Panc1 (cell line): ENCODE results near the gene E2F1. TPM values are rescaled to one million over a fixed set of nuclear protein-coding genes. Genes with fewer than 3 reads are reported as not detected.
A peak's percentile ranks its signal among the peaks of the same experiment; 100 is the strongest.

Source experiments
- ATAC-seq: fragments of 200-7000 bp; cut with Tn5 transposase; 2 replicates; pipeline ENCODE4 v1.9.1; 2020; ENCODE audit warnings: mild to moderate bottlenecking, moderate library complexity
- BruUV-seq: library from RNA; stranded (reverse); fragments of 400-500 nt; replicated peaks from 2 replicates; lab custom pipeline; 2021; lab: Mats Ljungman, UMichigan
- CTCF ChIA-PET: fragments of 300-600 bp; sonication (Branson Sonifier 250); formaldehyde crosslinking; loops from one replicate; lab custom pipeline; 2022; ENCODE audit warnings: antibody characterized with exemption; lab: Charles Lee
- POLR2A ChIA-PET: fragments of 300-600 bp; sonication (Branson Sonifier 250); formaldehyde crosslinking; loops from one replicate; lab custom pipeline; 2022; ENCODE audit warnings: antibody characterized with exemption; lab: Charles Lee
- DNase-seq: peaks from one replicate; pipeline ENCODE4 v3.0.0-alpha.2; 2010; ENCODE audit warnings: low read depth, low spot score
- H3K27ac ChIP-seq: 2 replicates; pipeline ENCODE4 v1.5.1; 2011; ENCODE audit warnings: mild to moderate bottlenecking, low read length, inconsistent platforms
- H3K27me3 ChIP-seq: fragments of 200-500 bp; sonication (Bioruptor generic); 2 replicates; pipeline ENCODE4 v1.6.0; 2014; ENCODE audit warnings: low read length, inconsistent platforms; ENCODE audit not compliant: control insufficient read depth, insufficient read depth
- H3K36me3 ChIP-seq: fragments of 200-500 bp; sonication (Bioruptor generic); 2 replicates; pipeline ENCODE4 v1.5.1; 2014; ENCODE audit warnings: inconsistent platforms, mild to moderate bottlenecking, low read length, moderate library complexity; ENCODE audit not compliant: control insufficient read depth, insufficient read depth
- H3K4me1 ChIP-seq: 2 replicates; pipeline ENCODE4 v1.5.1; 2011; ENCODE audit warnings: inconsistent platforms, mild to moderate bottlenecking, low read length, moderate library complexity; ENCODE audit not compliant: control insufficient read depth, insufficient read depth
- H3K4me3 ChIP-seq, 2 experiments: 2 replicates each; pipeline ENCODE4 v1.5.1; 2011 to 2012; ENCODE audit warnings: low read depth in 2 of 2, low read length in 2 of 2, mild to moderate bottlenecking in 2 of 2, inconsistent platforms in 1 of 2, moderate library complexity in 1 of 2
- H3K9me3 ChIP-seq: fragments of 200-500 bp; sonication (Bioruptor generic); 2 replicates; pipeline ENCODE4 v1.5.1; 2014; ENCODE audit warnings: low read depth, mild to moderate bottlenecking, inconsistent platforms, low read length, moderate library complexity; ENCODE audit not compliant: control insufficient read depth, insufficient read depth
- CTCF ChIP-seq: fragments of 450-650 bp; IDR thresholded peaks from 2 replicates; pipeline ENCODE4 v1.5.1; 2017; ENCODE audit warnings: mild to moderate bottlenecking
- POLR2AphosphoS5 ChIP-seq: IDR thresholded peaks from 2 replicates; pipeline ENCODE4 v1.6.1; 2012; ENCODE audit warnings: mild to moderate bottlenecking, low read depth, low read length, moderate library complexity
- REST ChIP-seq, 2 experiments: IDR thresholded peaks; 2 replicates each; pipeline ENCODE4 v1.6.1; 2011 to 2012; ENCODE audit warnings: low read depth in 2 of 2, control low read depth in 1 of 2, low read length in 1 of 2, mild to moderate bottlenecking in 1 of 2, moderate library complexity in 1 of 2; ENCODE audit not compliant: insufficient read depth in 1 of 2
- SIN3A ChIP-seq: IDR thresholded peaks from 2 replicates; pipeline ENCODE4 v1.6.1; 2012; ENCODE audit warnings: low read depth, mild to moderate bottlenecking, low read length, moderate library complexity, borderline replicate concordance; ENCODE audit not compliant: insufficient read depth
- TCF7L2 ChIP-seq: IDR thresholded peaks from 2 replicates; pipeline ENCODE4 v1.6.1; 2011; ENCODE audit warnings: mild to moderate bottlenecking, low read depth, low read length, inconsistent platforms
- in situ Hi-C: cut with HindIII; loops from 2 replicates; pipeline ENCODE4 v1.10.0; 2016; ENCODE audit warnings: low sequenced_read_pairs, low pct_unique_long_range_greater_than_20kb
- intact Hi-C: fragments of 100-400 bp; cut with micrococcal nuclease; formaldehyde crosslinking; loops from one replicate; pipeline ENCODE4 v1.10.0; 2022; ENCODE audit not compliant: unreplicated experiment
- total RNA-seq: library from RNA; stranded (reverse); gene quantifications from one replicate; pipeline ENCODE4 v1.2.1, GENCODE V29; 2021; ENCODE audit not compliant: unreplicated experiment

The E2F1 gene
- total RNA-seq, 1 experiment from 2014 or later = 64.2 TPM

- POLR2A ChIA-PET = no interaction called here
- CTCF ChIA-PET = no interaction called here
- peak; percentile 94 for DNase-seq
- BruUV-seq = no TSS peak
- TF ChIP-seq POLR2AphosphoS5 (no peak), SIN3A (peak; percentile 95)
- peak within 1 kb of the TSS; percentile 80 to 83 for H3K4me3 ChIP-seq
- H3K27me3 ChIP-seq = no peaks in the 10 kb centered on the region
- H3K36me3 ChIP-seq = no peaks in the 10 kb centered on the region
- H3K9me3 ChIP-seq = no peaks in the 10 kb centered on the region
- ATAC-seq = peak; percentile 99
- H3K27ac ChIP-seq = peak within 1 kb of the TSS; percentile 77
- in situ Hi-C loops = no loop called here
- 0 out of 2 replicates have a peak, but pooled peaks cover 5% of the 10 kb centered on the region for H3K4me1 ChIP-seq
- intact Hi-C loops = no loop called here
These were observed 34.0 kb upstream of the E2F1 start, which contains the start of gene PXMP4 for GRCh38 chr20:33719989-33720709. Gene PXMP4, minus strand, starts transcription at chr20:33720310. Its CDS starts 103 bp downstream, at chr20:33720207.

GRCh38 chr20:33719277-33719988 lies 33.2 kb upstream of the E2F1 start:
- Histone ChIP-seq H3K4me3 (peak overlapping the region; percentile 80 to 83), H3K36me3 (no peaks in the 10 kb centered on the region), H3K9me3 (no peaks in the 10 kb centered on the region), H3K27me3 (no peaks in the 10 kb centered on the region), H3K4me1 (0 out of 2 replicates have a peak, but pooled peaks cover 5% of the 10 kb centered on the region), H3K27ac (peak overlapping the region; percentile 77)
- ATAC-seq (peak; percentile 23), DNase-seq (no peak)
- intact Hi-C loops = no loop called here
- CTCF ChIA-PET = no interaction called here
- TSS peak; percentile 83 for BruUV-seq
- POLR2A ChIA-PET = no interaction called here
- TF ChIP-seq POLR2AphosphoS5 = no peak
- TF ChIP-seq CTCF = no peak
- TF ChIP-seq REST (IDR thresholded peaks at IDR 0.05; ENCODE audit: insufficient read depth in 1 of 2, low read depth in 2 of 2, low read length in 1 of 2) = no peak
- no peak for TF ChIP-seq TCF7L2
- no peak for TF ChIP-seq SIN3A
- in situ Hi-C loops = no loop called here
